SK-N-SH (cell line): ENCODE results near the gene CNIH2. TPM values are rescaled to one million over a fixed set of nuclear protein-coding genes. Genes with fewer than 3 reads are reported as not detected.

Experiments used
- CTCF ChIA-PET: fragments of 300-600, 350-600 bp; formaldehyde crosslinking; extraction: SDS; loops from one replicate; lab custom pipeline; 2021; lab: Yijun Ruan, JAX
- POLR2A ChIA-PET: fragments of 350-600 bp; sonication (Branson Sonifier 250); formaldehyde crosslinking; extraction: SDS; loops from one replicate; lab custom pipeline; 2020; ENCODE audit warnings: antibody characterized with exemption, inconsistent platforms; lab: Yijun Ruan, JAX
- DNase-seq: peaks from one replicate; pipeline ENCODE4 v3.0.0; 2012
- H2AFZ ChIP-seq: fragments of 200-600 bp; sonication (generic); 2 replicates; pipeline ENCODE4 v1.8.1; 2016; ENCODE audit warnings: antibody characterized with exemption, mild to moderate bottlenecking, low read depth
- H3F3A ChIP-seq: fragments of 200-600 bp; sonication (generic); replicated peaks from 2 replicates; pipeline ENCODE3; 2016; ENCODE audit warnings: antibody characterized with exemption, mild to moderate bottlenecking; ENCODE audit not compliant: insufficient read depth
- H3K27ac ChIP-seq, 2 experiments: fragments of 200-500 bp in 1 of 2; fragments of 200-600 bp in 1 of 2; sonication (Bioruptor generic) in 1 of 2; sonication (generic), shearing (Covaris generic) in 1 of 2; 2 replicates each; pipeline versions ENCODE4 v1.5.1 to v1.6.1; 2014 to 2016; ENCODE audit warnings: low read depth in 2 of 2, inconsistent platforms in 1 of 2, low read length in 1 of 2, mild to moderate bottlenecking in 1 of 2, mixed read lengths in 1 of 2
- H3K27me3 ChIP-seq: fragments of 200-600 bp; sonication (generic), shearing (Covaris generic); 2 replicates; pipeline ENCODE4 v1.6.1; 2016; ENCODE audit warnings: mixed run types; ENCODE audit not compliant: insufficient read depth
- H3K36me3 ChIP-seq, 2 experiments: fragments of 200-500 bp in 1 of 2; fragments of 200-600 bp in 1 of 2; sonication (Bioruptor generic) in 1 of 2; sonication (generic) in 1 of 2; replicated peaks in 1 of 2; 2 replicates each; pipeline versions ENCODE3 to v1.5.1; 2014 to 2016; ENCODE audit warnings: low read length in 1 of 2, mild to moderate bottlenecking in 1 of 2; ENCODE audit not compliant: insufficient read depth in 2 of 2, control insufficient read depth in 1 of 2
- H3K4me1 ChIP-seq, 2 experiments: fragments of 200-500 bp in 1 of 2; fragments of 200-600 bp in 1 of 2; sonication (Bioruptor generic) in 1 of 2; sonication (generic), shearing (Covaris generic) in 1 of 2; 2 replicates each; pipeline versions ENCODE4 v1.5.1 to v1.6.1; 2014 to 2016; ENCODE audit warnings: low read depth in 1 of 2, low read length in 1 of 2, mixed run types in 1 of 2; ENCODE audit not compliant: insufficient read depth in 2 of 2, control insufficient read depth in 1 of 2
- H3K4me2 ChIP-seq: fragments of 200-600 bp; sonication (generic), shearing (Covaris generic); 2 replicates; pipeline ENCODE4 v1.6.1; 2017; ENCODE audit warnings: mixed run types
- H3K4me3 ChIP-seq, 2 experiments: fragments of 200-500 bp in 1 of 2; fragments of 200-600 bp in 1 of 2; sonication (Bioruptor generic) in 1 of 2; sonication (generic), shearing (Covaris generic) in 1 of 2; 2 replicates each; pipeline versions ENCODE4 v1.5.1 to v1.8.1; 2014 to 2016; ENCODE audit warnings: low read depth in 2 of 2, inconsistent platforms in 1 of 2, low read length in 1 of 2, mild to moderate bottlenecking in 1 of 2, mixed read lengths in 1 of 2, moderate library complexity in 1 of 2
- H3K79me2 ChIP-seq: fragments of 200-600 bp; sonication (generic); 2 replicates; pipeline ENCODE4 v1.8.1; 2017; ENCODE audit warnings: mild to moderate bottlenecking; ENCODE audit not compliant: insufficient read depth
- H3K9ac ChIP-seq: fragments of 200-600 bp; sonication (generic); 2 replicates; pipeline ENCODE4 v1.6.1; 2017; ENCODE audit warnings: mixed run types
- H3K9me2 ChIP-seq: fragments of 200-600 bp; sonication (generic); 2 replicates; pipeline ENCODE4 v1.6.1; 2017; ENCODE audit warnings: mixed run types
- H3K9me3 ChIP-seq: fragments of 200-600 bp; sonication (generic); 2 replicates; pipeline ENCODE4 v1.6.1; 2017; ENCODE audit warnings: mixed run types, mild to moderate bottlenecking, moderate library complexity
- H4K20me1 ChIP-seq: fragments of 200-600 bp; sonication (generic); 2 replicates; pipeline ENCODE4 v1.6.1; 2017; ENCODE audit warnings: mild to moderate bottlenecking, mixed run types; ENCODE audit not compliant: insufficient read depth
- ELF1 ChIP-seq: IDR thresholded peaks from 2 replicates; pipeline ENCODE4 v1.4.0; 2012
- FOSL2 ChIP-seq: IDR thresholded peaks from 2 replicates; pipeline ENCODE4 v1.4.0; 2012; ENCODE audit warnings: low read depth, mild to moderate bottlenecking, moderate library complexity, borderline replicate concordance
- FOXJ3 ChIP-seq: sonication (generic); formaldehyde crosslinking; IDR thresholded peaks from 2 replicates; pipeline ENCODE4 v1.5.1; 2020; ENCODE audit warnings: mild to moderate bottlenecking, missing genetic modification reagents
- FOXM1 ChIP-seq: IDR thresholded peaks from 2 replicates; pipeline ENCODE4 v1.4.0; 2012; ENCODE audit warnings: low read depth, mild to moderate bottlenecking
- GABPA ChIP-seq: IDR thresholded peaks from 2 replicates; pipeline ENCODE4 v1.4.0; 2012; ENCODE audit warnings: low read depth, mild to moderate bottlenecking
- IRF3 ChIP-seq: fragments of 150-350 bp; IDR thresholded peaks from 2 replicates; pipeline ENCODE4 v1.6.1; 2016; ENCODE audit warnings: mild to moderate bottlenecking, low read depth, low read length
- MEF2A ChIP-seq: IDR thresholded peaks from 2 replicates; pipeline ENCODE4 v1.4.0; 2012; ENCODE audit warnings: low read depth, borderline replicate concordance
- MXI1 ChIP-seq: IDR thresholded peaks from 2 replicates; pipeline ENCODE4 v1.6.1; 2012; ENCODE audit warnings: mild to moderate bottlenecking, low read depth, low read length, improper control_type of control experiment
- NRF1 ChIP-seq: IDR thresholded peaks from 2 replicates; pipeline ENCODE4 v1.6.1; 2012; ENCODE audit warnings: low read depth, mild to moderate bottlenecking, low read length
- POLR2AphosphoS5 ChIP-seq: IDR thresholded peaks from 2 replicates; pipeline ENCODE4 v1.6.1; 2012; ENCODE audit warnings: low read depth, low read length
- RAD21 ChIP-seq: IDR thresholded peaks from 2 replicates; pipeline ENCODE4 v1.6.1; 2012; ENCODE audit warnings: mild to moderate bottlenecking, low read length
- RCOR1 ChIP-seq: fragments of 150-350 bp; IDR thresholded peaks from 2 replicates; pipeline ENCODE4 v1.6.1; 2017; ENCODE audit warnings: antibody characterized with exemption, low read length
- RFX5 ChIP-seq: IDR thresholded peaks from 2 replicates; pipeline ENCODE4 v1.6.1; 2012; ENCODE audit warnings: mild to moderate bottlenecking, improper control_type of control experiment, low read length
- RXRA ChIP-seq: IDR thresholded peaks from 2 replicates; pipeline ENCODE4 v1.4.0; 2012; ENCODE audit warnings: low read depth, mild to moderate bottlenecking, borderline replicate concordance
- SMC3 ChIP-seq: IDR thresholded peaks from 2 replicates; pipeline ENCODE4 v1.6.1; 2012; ENCODE audit warnings: low read depth, low read length, improper control_type of control experiment
- TAF1 ChIP-seq: IDR thresholded peaks from 2 replicates; pipeline ENCODE4 v1.6.1; 2012; ENCODE audit warnings: low read depth, mild to moderate bottlenecking, low read length, moderate library complexity, borderline replicate concordance
- USF1 ChIP-seq: IDR thresholded peaks from 2 replicates; pipeline ENCODE4 v1.4.0; 2012; ENCODE audit warnings: low read depth, borderline replicate concordance
- USF2 ChIP-seq: fragments of 150-350 bp; IDR thresholded peaks from 2 replicates; pipeline ENCODE4 v1.6.1; 2017; ENCODE audit warnings: antibody characterized with exemption, low read length, low read depth, borderline replicate concordance
- ZBTB33 ChIP-seq: IDR thresholded peaks from 2 replicates; pipeline ENCODE4 v1.4.0; 2012; ENCODE audit warnings: low read depth, borderline replicate concordance
- WGBS: methylation state at CpG from one replicate; pipeline ENCODE4 v1.1.6; 2017; ENCODE audit warnings: low lambda C conversion rate; 5-methylcytosine and 5-hydroxymethylcytosine counted together
- polyA plus RNA-seq, 3 experiments: library from polyadenylated mRNA; depleted of rRNA; stranded (reverse); fragments of >200 nt; gene quantifications; 2 replicates each; pipeline ENCODE4 v1.2.3, GENCODE V29; 2012

CNIH2 gene
- polyA plus RNA-seq, 1 of the 3 experiments (the other 2 are of a cell fraction) = 11.8 TPM

GRCh38 chr11:66291706-66292542, 13.9 kb downstream of the CNIH2 start, which contains the start of gene TMEM151A:
TSS of gene TMEM151A (plus strand) at chr11:66291894. CDS start at chr11:66292014, 120 bp downstream.
- peak within 1 kb of the TSS in 1 of 2 experiments; percentile 69; a peak in 1 of 4 replicates for H3K27ac ChIP-seq
- H3K36me3 ChIP-seq = no peaks in the 10 kb centered on the region
- DNase-seq = peak; percentile 84
- peak within 1 kb of the TSS; percentile 56 to 58 for H3K4me3 ChIP-seq
- peaks cover 7 to 32% of the 10 kb centered on the region in 2 experiments; a peak in 2 of 4 replicates for H3K4me1 ChIP-seq
- H3K9me3 ChIP-seq = no peaks in the 10 kb centered on the region
- H4K20me1 ChIP-seq = no peaks in the 10 kb centered on the region
- POLR2A ChIA-PET = interaction anchor here (1.3 to 4.2 kb wide), 3 partner anchors 15 to 24 kb away, joined by 3 to 19 read pairs (median 4); partner anchors contain the start of gene RAB1B
- peaks cover 9% of the 10 kb centered on the region for H3F3A ChIP-seq
- 3% methylated on average over 15 of the region's 95 CpGs for WGBS
- H3K9me2 ChIP-seq = no peaks in the 10 kb centered on the region
- no peaks in the 10 kb centered on the region for H3K27me3 ChIP-seq
- CTCF ChIA-PET = interaction anchor here (0.6 to 6.2 kb wide), 5 partner anchors 11 to 254 kb away, joined by 3 to 63 read pairs (median 4); no protein-coding TSS in a partner anchor
- H3K79me2 ChIP-seq = peaks cover 18% of the 10 kb centered on the region; the same call in 1 of the 2 replicates
- H2AFZ ChIP-seq = no peak within 1 kb of the TSS
- TF ChIP-seq NRF1 = no peak
- no peak for TF ChIP-seq FOXM1
- TF ChIP-seq POLR2AphosphoS5 = no peak
- TF ChIP-seq USF1 = no peak
- no peak for TF ChIP-seq RXRA
- no peak for TF ChIP-seq RFX5
- TF ChIP-seq GABPA = no peak
- no peak for TF ChIP-seq ZBTB33
- no peak for TF ChIP-seq MXI1
- H3K4me2 ChIP-seq = peak within 1 kb of the TSS; percentile 76
- H3K9ac ChIP-seq = no peak within 1 kb of the TSS

- WGBS = 54% methylated on average over 16 of the region's 17 CpGs
- H3K36me3 ChIP-seq = no peaks in the 10 kb centered on the region
- H3K27ac ChIP-seq = no peak overlapping the region; a peak in 1 of 4 replicates
- POLR2A ChIA-PET = no interaction called here
- no peaks in the 10 kb centered on the region for H3K9me3 ChIP-seq
- H3K27me3 ChIP-seq = no peaks in the 10 kb centered on the region
- H3K9me2 ChIP-seq = no peaks in the 10 kb centered on the region
- peaks cover 10% of the 10 kb centered on the region; the same call in 1 of the 2 replicates for H3K79me2 ChIP-seq
- no peaks in the 10 kb centered on the region for H4K20me1 ChIP-seq
- H3K4me2 ChIP-seq = peak overlapping the region; percentile 76
- no peak for DNase-seq
- CTCF ChIA-PET = no interaction called here
- H3F3A ChIP-seq = peaks cover 9% of the 10 kb centered on the region
- H2AFZ ChIP-seq = no peak overlapping the region
- peaks cover 7 to 24% of the 10 kb centered on the region in 2 experiments; a peak in 2 of 4 replicates for H3K4me1 ChIP-seq
- peak overlapping the region; percentile 26 to 56; a peak in 3 of 4 replicates for H3K4me3 ChIP-seq
- no peak overlapping the region for H3K9ac ChIP-seq
- TF ChIP-seq POLR2AphosphoS5 = no peak
- TF ChIP-seq GABPA = no peak
- TF ChIP-seq FOXJ3 (CRISPR knock-in tag) = no peak
- no peak for TF ChIP-seq MEF2A
- TF ChIP-seq IRF3 = no peak
- TF ChIP-seq USF1 = no peak
- TF ChIP-seq ELF1 = no peak
- no peak for TF ChIP-seq USF2
- TF ChIP-seq FOSL2 = no peak
- TF ChIP-seq RAD21 = no peak
- no peak for TF ChIP-seq SMC3
- TF ChIP-seq TAF1 = no peak
- TF ChIP-seq RCOR1 = no peak
Measured at GRCh38 chr11:66292543-66293332, 14.8 kb downstream of the CNIH2 start.
